ENCODE results near the gene LDLRAP1.
"Not testable (repeated sequence)": the region's sequence is repeated elsewhere in the genome, so short reads cannot be mapped to it uniquely, and the experiment has no call there.

Gene LDLRAP1

GRCh38 chr1:25543425-25544242 is at the start of gene LDLRAP1:
LDLRAP1 (plus strand) TSS chr1:25543606; CDS start chr1:25543699, 93 bp downstream.
- DNase-seq, result peak; percentile 29

- no peak for DNase-seq
These were observed 48.5 kb upstream of the LDLRAP1 start for GRCh38 chr1:25494952-25495351.

- DNase-seq, result no peak
These were observed 42.7 kb upstream of the LDLRAP1 start for GRCh38 chr1:25500694-25501093.

- no peak for DNase-seq
These were observed 42.0 kb upstream of the LDLRAP1 start for GRCh38 chr1:25501235-25502058.

GRCh38 chr1:25502957-25503356 is 40.4 kb upstream of the LDLRAP1 start:
- no peak for DNase-seq

GRCh38 chr1:25503551-25504426 is 39.6 kb upstream of the LDLRAP1 start:
- no peak for DNase-seq

- no peak for DNase-seq
These were observed 38.5 kb upstream of the LDLRAP1 start for GRCh38 chr1:25504706-25505595.

- no peak for DNase-seq
These were observed 37.6 kb upstream of the LDLRAP1 start for GRCh38 chr1:25505656-25506385.

- DNase-seq, result not testable (repeated sequence)
These were observed 36.6 kb upstream of the LDLRAP1 start for GRCh38 chr1:25506566-25507463.

- DNase-seq, result no peak
These were observed 29.7 kb upstream of the LDLRAP1 start for GRCh38 chr1:25513666-25514065.

- DNase-seq, result no peak
These were observed 28.4 kb upstream of the LDLRAP1 start for GRCh38 chr1:25515033-25515432.

- no peak for DNase-seq
These were observed 26.7 kb upstream of the LDLRAP1 start for GRCh38 chr1:25516686-25517085.

GRCh38 chr1:25517476-25518394 is 25.7 kb upstream of the LDLRAP1 start:
- no peak for DNase-seq

GRCh38 chr1:25519624-25520023 is 23.8 kb upstream of the LDLRAP1 start:
- DNase-seq, result no peak

- DNase-seq, result peak; percentile 46
These were observed 22.9 kb upstream of the LDLRAP1 start for GRCh38 chr1:25520446-25521061.

- no peak for DNase-seq
These were observed 21.3 kb upstream of the LDLRAP1 start for GRCh38 chr1:25522031-25522655.

GRCh38 chr1:25523542-25523941 is 19.9 kb upstream of the LDLRAP1 start:
- no peak for DNase-seq
